SK-N-SH (cell line): ENCODE data around the gene CTF1. TPM values are rescaled to one million over a fixed set of nuclear protein-coding genes. Genes with fewer than 3 reads are reported as not detected.

Experiments used
- CTCF ChIA-PET: fragments of 300-600, 350-600 bp; formaldehyde crosslinking; extraction: SDS; loops from one replicate; lab custom pipeline; 2021; lab: Yijun Ruan, JAX
- POLR2A ChIA-PET: fragments of 350-600 bp; sonication (Branson Sonifier 250); formaldehyde crosslinking; extraction: SDS; loops from one replicate; lab custom pipeline; 2020; ENCODE audit warnings: antibody characterized with exemption, inconsistent platforms; lab: Yijun Ruan, JAX
- DNase-seq: peaks from one replicate; pipeline ENCODE4 v3.0.0; 2012
- H2AFZ ChIP-seq: fragments of 200-600 bp; sonication (generic); 2 replicates; pipeline ENCODE4 v1.8.1; 2016; ENCODE audit warnings: antibody characterized with exemption, mild to moderate bottlenecking, low read depth
- H3F3A ChIP-seq: fragments of 200-600 bp; sonication (generic); replicated peaks from 2 replicates; pipeline ENCODE3; 2016; ENCODE audit warnings: antibody characterized with exemption, mild to moderate bottlenecking; ENCODE audit not compliant: insufficient read depth
- H3K27ac ChIP-seq, 2 experiments: fragments of 200-500 bp in 1 of 2; fragments of 200-600 bp in 1 of 2; sonication (Bioruptor generic) in 1 of 2; sonication (generic), shearing (Covaris generic) in 1 of 2; 2 replicates each; pipeline versions ENCODE4 v1.5.1 to v1.6.1; 2014 to 2016; ENCODE audit warnings: low read depth in 2 of 2, inconsistent platforms in 1 of 2, low read length in 1 of 2, mild to moderate bottlenecking in 1 of 2, mixed read lengths in 1 of 2
- H3K27me3 ChIP-seq: fragments of 200-600 bp; sonication (generic), shearing (Covaris generic); 2 replicates; pipeline ENCODE4 v1.6.1; 2016; ENCODE audit warnings: mixed run types; ENCODE audit not compliant: insufficient read depth
- H3K36me3 ChIP-seq, 2 experiments: fragments of 200-500 bp in 1 of 2; fragments of 200-600 bp in 1 of 2; sonication (Bioruptor generic) in 1 of 2; sonication (generic) in 1 of 2; replicated peaks in 1 of 2; 2 replicates each; pipeline versions ENCODE3 to v1.5.1; 2014 to 2016; ENCODE audit warnings: low read length in 1 of 2, mild to moderate bottlenecking in 1 of 2; ENCODE audit not compliant: insufficient read depth in 2 of 2, control insufficient read depth in 1 of 2
- H3K4me1 ChIP-seq, 2 experiments: fragments of 200-500 bp in 1 of 2; fragments of 200-600 bp in 1 of 2; sonication (Bioruptor generic) in 1 of 2; sonication (generic), shearing (Covaris generic) in 1 of 2; 2 replicates each; pipeline versions ENCODE4 v1.5.1 to v1.6.1; 2014 to 2016; ENCODE audit warnings: low read depth in 1 of 2, low read length in 1 of 2, mixed run types in 1 of 2; ENCODE audit not compliant: insufficient read depth in 2 of 2, control insufficient read depth in 1 of 2
- H3K4me2 ChIP-seq: fragments of 200-600 bp; sonication (generic), shearing (Covaris generic); 2 replicates; pipeline ENCODE4 v1.6.1; 2017; ENCODE audit warnings: mixed run types
- H3K4me3 ChIP-seq, 2 experiments: fragments of 200-500 bp in 1 of 2; fragments of 200-600 bp in 1 of 2; sonication (Bioruptor generic) in 1 of 2; sonication (generic), shearing (Covaris generic) in 1 of 2; 2 replicates each; pipeline versions ENCODE4 v1.5.1 to v1.8.1; 2014 to 2016; ENCODE audit warnings: low read depth in 2 of 2, inconsistent platforms in 1 of 2, low read length in 1 of 2, mild to moderate bottlenecking in 1 of 2, mixed read lengths in 1 of 2, moderate library complexity in 1 of 2
- H3K79me2 ChIP-seq: fragments of 200-600 bp; sonication (generic); 2 replicates; pipeline ENCODE4 v1.8.1; 2017; ENCODE audit warnings: mild to moderate bottlenecking; ENCODE audit not compliant: insufficient read depth
- H3K9ac ChIP-seq: fragments of 200-600 bp; sonication (generic); 2 replicates; pipeline ENCODE4 v1.6.1; 2017; ENCODE audit warnings: mixed run types
- H3K9me2 ChIP-seq: fragments of 200-600 bp; sonication (generic); 2 replicates; pipeline ENCODE4 v1.6.1; 2017; ENCODE audit warnings: mixed run types
- H3K9me3 ChIP-seq: fragments of 200-600 bp; sonication (generic); 2 replicates; pipeline ENCODE4 v1.6.1; 2017; ENCODE audit warnings: mixed run types, mild to moderate bottlenecking, moderate library complexity
- H4K20me1 ChIP-seq: fragments of 200-600 bp; sonication (generic); 2 replicates; pipeline ENCODE4 v1.6.1; 2017; ENCODE audit warnings: mild to moderate bottlenecking, mixed run types; ENCODE audit not compliant: insufficient read depth
- CHD2 ChIP-seq: fragments of 150-350 bp; IDR thresholded peaks from 2 replicates; pipeline ENCODE4 v1.6.1; 2018; ENCODE audit warnings: low read length; ENCODE audit not compliant: partially characterized antibody
- CTCF ChIP-seq: fragments of 200-600 bp; sonication (generic); IDR thresholded peaks from 2 replicates; pipeline ENCODE4 v1.6.1; 2017; ENCODE audit warnings: antibody characterized with exemption, mild to moderate bottlenecking, moderate library complexity
- EZH2phosphoT487 ChIP-seq: fragments of 200-600 bp; sonication (generic); IDR thresholded peaks from 2 replicates; pipeline ENCODE4 v1.6.1; 2017; ENCODE audit warnings: low read depth, mixed run types, mild to moderate bottlenecking, antibody characterized with exemption, moderate library complexity, borderline replicate concordance
- FOXJ3 ChIP-seq: sonication (generic); formaldehyde crosslinking; IDR thresholded peaks from 2 replicates; pipeline ENCODE4 v1.5.1; 2020; ENCODE audit warnings: mild to moderate bottlenecking, missing genetic modification reagents
- FOXM1 ChIP-seq: IDR thresholded peaks from 2 replicates; pipeline ENCODE4 v1.4.0; 2012; ENCODE audit warnings: low read depth, mild to moderate bottlenecking
- GATA2 ChIP-seq: sonication (generic); formaldehyde crosslinking; IDR thresholded peaks from 2 replicates; pipeline ENCODE4 v1.5.0; 2020; ENCODE audit warnings: mild to moderate bottlenecking, missing genetic modification reagents
- IRF3 ChIP-seq: fragments of 150-350 bp; IDR thresholded peaks from 2 replicates; pipeline ENCODE4 v1.6.1; 2016; ENCODE audit warnings: mild to moderate bottlenecking, low read depth, low read length
- JUND ChIP-seq: IDR thresholded peaks from 2 replicates; pipeline ENCODE4 v1.4.0; 2012
- NFIC ChIP-seq: IDR thresholded peaks from 2 replicates; pipeline ENCODE4 v1.4.0; 2012; ENCODE audit warnings: borderline replicate concordance
- NRF1 ChIP-seq: IDR thresholded peaks from 2 replicates; pipeline ENCODE4 v1.6.1; 2012; ENCODE audit warnings: low read depth, mild to moderate bottlenecking, low read length
- POLR2AphosphoS5 ChIP-seq: IDR thresholded peaks from 2 replicates; pipeline ENCODE4 v1.6.1; 2012; ENCODE audit warnings: low read depth, low read length
- RAD21 ChIP-seq: IDR thresholded peaks from 2 replicates; pipeline ENCODE4 v1.6.1; 2012; ENCODE audit warnings: mild to moderate bottlenecking, low read length
- REST ChIP-seq: IDR thresholded peaks from 2 replicates; pipeline ENCODE4 v1.6.1; 2012; ENCODE audit warnings: mild to moderate bottlenecking, low read depth, low read length, moderate library complexity
- RFX5 ChIP-seq: IDR thresholded peaks from 2 replicates; pipeline ENCODE4 v1.6.1; 2012; ENCODE audit warnings: mild to moderate bottlenecking, improper control_type of control experiment, low read length
- RXRA ChIP-seq: IDR thresholded peaks from 2 replicates; pipeline ENCODE4 v1.4.0; 2012; ENCODE audit warnings: low read depth, mild to moderate bottlenecking, borderline replicate concordance
- SMC3 ChIP-seq: IDR thresholded peaks from 2 replicates; pipeline ENCODE4 v1.6.1; 2012; ENCODE audit warnings: low read depth, low read length, improper control_type of control experiment
- TAF1 ChIP-seq: IDR thresholded peaks from 2 replicates; pipeline ENCODE4 v1.6.1; 2012; ENCODE audit warnings: low read depth, mild to moderate bottlenecking, low read length, moderate library complexity, borderline replicate concordance
- TCF12 ChIP-seq: IDR thresholded peaks from 2 replicates; pipeline ENCODE4 v1.4.0; 2012
- TEAD4 ChIP-seq: IDR thresholded peaks from 2 replicates; pipeline ENCODE4 v1.4.0; 2012; ENCODE audit warnings: mild to moderate bottlenecking, borderline replicate concordance; ENCODE audit not compliant: insufficient read depth
- WGBS: methylation state at CpG from one replicate; pipeline ENCODE4 v1.1.6; 2017; ENCODE audit warnings: low lambda C conversion rate; 5-methylcytosine and 5-hydroxymethylcytosine counted together
- polyA plus RNA-seq, 3 experiments: library from polyadenylated mRNA; depleted of rRNA; stranded (reverse); fragments of >200 nt; gene quantifications; 2 replicates each; pipeline ENCODE4 v1.2.3, GENCODE V29; 2012

The CTF1 gene
- polyA plus RNA-seq, 1 of the 3 experiments (the other 2 are of a cell fraction) = 45.7 TPM

DNA sequence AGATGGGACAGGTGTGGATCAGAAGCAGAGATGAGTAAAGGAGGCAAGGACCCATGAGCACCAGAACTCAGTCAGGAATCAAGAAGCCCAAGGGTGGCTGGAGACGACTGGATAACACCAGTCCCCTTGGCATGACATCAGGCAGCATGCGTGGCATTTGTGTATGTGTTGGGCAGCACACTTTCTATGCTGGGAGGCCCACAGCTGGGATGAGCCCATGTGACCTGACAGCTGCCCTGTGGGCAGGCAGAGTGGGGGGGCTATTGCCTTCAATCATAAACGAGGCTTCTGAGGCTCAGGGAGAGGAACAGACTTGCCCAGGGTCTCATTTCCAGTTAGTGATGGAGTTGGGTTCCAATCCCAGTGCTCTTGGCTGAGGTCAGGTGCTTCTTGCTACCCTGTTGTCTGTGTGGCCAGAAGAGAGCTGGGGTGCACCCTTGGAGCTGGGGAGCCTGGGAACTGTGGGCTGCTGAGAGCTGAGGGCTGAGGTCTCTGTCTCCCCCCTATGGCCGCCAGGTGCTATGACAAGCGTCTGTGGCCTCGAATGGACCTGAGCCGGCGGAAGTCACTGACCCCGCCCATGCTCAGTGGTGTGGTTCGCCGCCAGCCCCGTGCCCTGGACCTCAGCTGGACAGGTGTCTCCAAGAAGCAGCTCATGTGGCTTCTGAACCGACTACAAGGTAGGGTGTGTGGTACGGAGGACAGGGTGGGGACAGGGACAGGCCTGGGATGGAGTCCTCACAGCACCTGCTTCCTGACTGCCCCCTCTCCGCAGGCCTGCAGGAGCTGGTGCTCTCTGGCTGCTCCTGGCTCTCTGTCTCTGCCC is 45.4 kb downstream of the CTF1 start:
- no peak overlapping the region for H3K9ac ChIP-seq

More for the DNA sequence above, 45.4 kb downstream of the CTF1 start:
- no peak overlapping the region; a peak in 2 of 4 replicates for H3K27ac ChIP-seq
- H3K4me1 ChIP-seq = peaks cover 0 to 7% of the 10 kb centered on the region in 2 experiments; a peak in 1 of 4 replicates
- DNase-seq = peak; percentile 90
- peaks cover 18% of the 10 kb centered on the region for H3F3A ChIP-seq
- CTCF ChIA-PET = interaction anchor here (0.6 to 4.8 kb wide), 27 partner anchors 10 to 238 kb away, joined by 3 to 45 read pairs (median 4); partner anchors contain the start of genes CTF1, FBXL19, ORAI3 and PHKG2
- 44% methylated on average over 6 of the region's 15 CpGs for WGBS
- POLR2A ChIA-PET = interaction anchor here (0.9 to 1.9 kb wide), 7 partner anchors 8 to 518 kb away, joined by 4 to 5 read pairs (median 4); partner anchors contain the start of genes FUS and SETD1A
- H3K27me3 ChIP-seq = no peaks in the 10 kb centered on the region
- H2AFZ ChIP-seq = no peak overlapping the region
- peaks cover 19% of the 10 kb centered on the region; the same call in 1 of the 2 replicates for H3K79me2 ChIP-seq
- H3K36me3 ChIP-seq = peaks cover 27 to 29% of the 10 kb centered on the region in 2 experiments
- no peak overlapping the region for H3K4me2 ChIP-seq
- H3K9me3 ChIP-seq = no peaks in the 10 kb centered on the region
- no peak for TF ChIP-seq TCF12
- no peak for TF ChIP-seq REST
- no peak for TF ChIP-seq FOXJ3 (CRISPR knock-in tag)
- no peak for TF ChIP-seq RFX5
- TF ChIP-seq CHD2 = no peak
- no peak for TF ChIP-seq EZH2phosphoT487
- TF ChIP-seq RAD21 = peak; percentile 70
- TF ChIP-seq POLR2AphosphoS5 = no peak
- no peak for TF ChIP-seq GATA2 (CRISPR knock-in tag)
- TF ChIP-seq IRF3 = no peak
- no peak for TF ChIP-seq TEAD4
- no peak for TF ChIP-seq JUND
- no peak for TF ChIP-seq TAF1
- TF ChIP-seq SMC3 = peak; percentile 48
- no peak for TF ChIP-seq NFIC
- no peak for TF ChIP-seq FOXM1
- 0 out of 2 replicates have a peak, but pooled peaks have one; percentile 32 for TF ChIP-seq NRF1
- TF ChIP-seq CTCF = peak; percentile 83
- no peak for TF ChIP-seq RXRA
- H4K20me1 ChIP-seq = 0 out of 2 replicates have a peak, but pooled peaks cover 4% of the 10 kb centered on the region
- H3K9me2 ChIP-seq = no peaks in the 10 kb centered on the region
- H3K4me3 ChIP-seq = no peak overlapping the region; a peak in 1 of 4 replicates
